Activated T-helper 2 cell treated with anti-CD3 and anti-CD28 coated beads, Interferon-gamma antibody, Interleukin-2, Interleukin-4, amounts not matched to agents 10 μg/mL and 5 μg/mL and 100 μg/mL, durations not matched to agents 14 hours and 24 hours and 36 hours (primary cell): ENCODE measurements around the gene PFDN4. TPM values are rescaled to one million over a fixed set of nuclear protein-coding genes. Genes with fewer than 3 reads are reported as not detected.
"Not testable (repeated sequence)": the region's sequence is repeated elsewhere in the genome, so short reads cannot be mapped to it uniquely, and the experiment has no call there.

ENCODE experiments used
- DNase-seq: peaks from one replicate; pipeline ENCODE4 v3.0.0; 2021; ENCODE audit warnings: low spot score
- H3K27ac Mint-ChIP-seq: one replicate; pipeline ENCODE4 v1.8.0; 2021; ENCODE audit warnings: mixed read lengths
- H3K27me3 Mint-ChIP-seq: one replicate; pipeline ENCODE4 v1.8.0; 2021; ENCODE audit warnings: low read depth, mixed read lengths
- H3K36me3 Mint-ChIP-seq: one replicate; pipeline ENCODE4 v1.8.0; 2021; ENCODE audit warnings: low read depth, mixed read lengths
- H3K4me1 Mint-ChIP-seq: one replicate; pipeline ENCODE4 v1.8.0; 2021; ENCODE audit warnings: low read depth, mixed read lengths
- H3K4me3 Mint-ChIP-seq: one replicate; pipeline ENCODE4 v1.8.0; 2021; ENCODE audit warnings: low read depth, mild to moderate bottlenecking, moderate library complexity, mixed read lengths
- H3K9me3 Mint-ChIP-seq: one replicate; pipeline ENCODE4 v1.8.0; 2021; ENCODE audit warnings: mixed read lengths
- intact Hi-C: fragments of 100-400 bp; cut with micrococcal nuclease; formaldehyde crosslinking; loops from one replicate; pipeline ENCODE4 v1.15.1; 2023
- total RNA-seq: library from RNA; stranded (reverse); gene quantifications from 2 replicates; pipeline ENCODE4 v1.2.3, GENCODE V29; 2022

PFDN4 gene
- total RNA-seq, 1 donor from 2014 or later = 55.1 TPM

GRCh38 chr20:54256202-54256601 is 48.3 kb downstream of the PFDN4 start:
- H3K9me3 Mint-ChIP-seq = no peaks in the 10 kb centered on the region
- DNase-seq = no peak
- no peaks in the 10 kb centered on the region for H3K4me1 Mint-ChIP-seq
- intact Hi-C loops = no loop called here
- H3K4me3 Mint-ChIP-seq = no peak overlapping the region
- H3K36me3 Mint-ChIP-seq = no peaks in the 10 kb centered on the region
- no peak overlapping the region for H3K27ac Mint-ChIP-seq
- H3K27me3 Mint-ChIP-seq = peaks cover 5% of the 10 kb centered on the region

GRCh38 chr20:54257071-54257816 is 49.4 kb downstream of the PFDN4 start:
- H3K4me1 Mint-ChIP-seq = no peaks in the 10 kb centered on the region
- intact Hi-C loops = no loop called here
- no peaks in the 10 kb centered on the region for H3K9me3 Mint-ChIP-seq
- H3K36me3 Mint-ChIP-seq = no peaks in the 10 kb centered on the region
- H3K4me3 Mint-ChIP-seq = no peak overlapping the region
- H3K27me3 Mint-ChIP-seq = peaks cover 5% of the 10 kb centered on the region
- DNase-seq = no peak
- no peak overlapping the region for H3K27ac Mint-ChIP-seq

- Mint-ChIP-seq H3K36me3 (no peaks in the 10 kb centered on the region), H3K4me1 (no peaks in the 10 kb centered on the region), H3K9me3 (no peaks in the 10 kb centered on the region), H3K27me3 (peaks cover 7% of the 10 kb centered on the region), H3K4me3 (no peak overlapping the region), H3K27ac (no peak overlapping the region)
- DNase-seq = no peak
- intact Hi-C loops = no loop called here
Observed at GRCh38 chr20:54260116-54260515, 52.2 kb downstream of the PFDN4 start.

GRCh38 chr20:54262671-54263070 is 54.8 kb downstream of the PFDN4 start:
- H3K36me3 Mint-ChIP-seq = no peaks in the 10 kb centered on the region
- peaks cover 3% of the 10 kb centered on the region for H3K4me1 Mint-ChIP-seq
- H3K9me3 Mint-ChIP-seq = no peaks in the 10 kb centered on the region
- intact Hi-C loops = no loop called here
- H3K4me3 Mint-ChIP-seq = no peak overlapping the region
- no peak for DNase-seq
- no peak overlapping the region for H3K27ac Mint-ChIP-seq
- peaks cover 4% of the 10 kb centered on the region for H3K27me3 Mint-ChIP-seq

- H3K9me3 Mint-ChIP-seq = no peaks in the 10 kb centered on the region
- DNase-seq = no peak
- no peak overlapping the region for H3K27ac Mint-ChIP-seq
- no peaks in the 10 kb centered on the region for H3K36me3 Mint-ChIP-seq
- peaks cover 3% of the 10 kb centered on the region for H3K27me3 Mint-ChIP-seq
- intact Hi-C loops = no loop called here
- no peak overlapping the region for H3K4me3 Mint-ChIP-seq
- peaks cover 3% of the 10 kb centered on the region for H3K4me1 Mint-ChIP-seq
Observed at GRCh38 chr20:54263116-54263690, 55.3 kb downstream of the PFDN4 start.

- intact Hi-C loops = not testable (repeated sequence)
Observed at GRCh38 chr20:54265791-54266190, 57.9 kb downstream of the PFDN4 start.

GRCh38 chr20:54266844-54267243 is 59.0 kb downstream of the PFDN4 start:
- no peaks in the 10 kb centered on the region for H3K9me3 Mint-ChIP-seq
- no peak for DNase-seq
- no peak overlapping the region for H3K27ac Mint-ChIP-seq
- intact Hi-C loops = no loop called here
- peaks cover 3% of the 10 kb centered on the region for H3K4me1 Mint-ChIP-seq
- no peak overlapping the region for H3K4me3 Mint-ChIP-seq
- peaks cover 4% of the 10 kb centered on the region for H3K27me3 Mint-ChIP-seq
- no peaks in the 10 kb centered on the region for H3K36me3 Mint-ChIP-seq

More at GRCh38 chr20:54265791-54266190, 57.9 kb downstream of the PFDN4 start:
- H3K36me3 Mint-ChIP-seq, H3K4me3 Mint-ChIP-seq, H3K27me3 Mint-ChIP-seq, H3K4me1 Mint-ChIP-seq, DNase-seq, H3K9me3 Mint-ChIP-seq, H3K27ac Mint-ChIP-seq: not testable (repeated sequence)

GRCh38 chr20:54267483-54268003 is 59.7 kb downstream of the PFDN4 start:
- Mint-ChIP-seq H3K9me3 (no peaks in the 10 kb centered on the region), H3K27ac (no peak overlapping the region), H3K36me3 (no peaks in the 10 kb centered on the region), H3K4me3 (no peak overlapping the region), H3K4me1 (peaks cover 3% of the 10 kb centered on the region), H3K27me3 (peaks cover 4% of the 10 kb centered on the region)
- no peak for DNase-seq
- intact Hi-C loops = no loop called here

GRCh38 chr20:54268941-54269340 is 61.1 kb downstream of the PFDN4 start:
- Mint-ChIP-seq H3K4me1 (peaks cover 3% of the 10 kb centered on the region), H3K9me3 (no peaks in the 10 kb centered on the region), H3K27ac (no peak overlapping the region), H3K27me3 (peaks cover 3% of the 10 kb centered on the region), H3K4me3 (no peak overlapping the region), H3K36me3 (no peaks in the 10 kb centered on the region)
- DNase-seq = no peak
- intact Hi-C loops = no loop called here

Other genes with a start within 250 kb of the PFDN4 start
- not detected in 2 replicates for gene BCAS1, start 137.5 kb upstream of the PFDN4 start, total RNA-seq
- not detected in 2 replicates for gene CYP24A1, start 34.1 kb upstream of the PFDN4 start, total RNA-seq